ENCODE measurements around the gene SLC16A6. TPM values are rescaled to one million over a fixed set of nuclear protein-coding genes. Genes with fewer than 3 reads are reported as not detected.
A peak's percentile ranks its signal among the peaks of the same experiment; 100 is the strongest.
"Not testable (repeated sequence)": the region's sequence is repeated elsewhere in the genome, so short reads cannot be mapped to it uniquely, and the experiment has no call there.

Gene SLC16A6
- total RNA-seq, 2 experiments from 2014 or later, result 5.9 to 6.0 TPM

GRCh38 chr17:68288375-68288774 is 2.6 kb downstream of the SLC16A6 start:
- Mint-ChIP-seq H3K27me3 (no peaks in the 10 kb centered on the region), H3K27ac (peak overlapping the region; percentile 58)
- no peak for DNase-seq

GRCh38 chr17:68281965-68282364 is 9.0 kb downstream of the SLC16A6 start:
- not testable (repeated sequence) for DNase-seq, H3K27ac Mint-ChIP-seq, H3K4me3 Mint-ChIP-seq, H3K27me3 Mint-ChIP-seq, H3K9me3 Mint-ChIP-seq, H3K4me1 Mint-ChIP-seq
- H3K36me3 Mint-ChIP-seq, result peaks cover 38% of the 10 kb centered on the region

More at GRCh38 chr17:68288375-68288774, 2.6 kb downstream of the SLC16A6 start:
- Mint-ChIP-seq H3K36me3 (peaks cover 16% of the 10 kb centered on the region), H3K9me3 (no peaks in the 10 kb centered on the region), H3K4me1 (peaks cover 29% of the 10 kb centered on the region), H3K4me3 (no peak overlapping the region)

- Mint-ChIP-seq H3K4me1 (no peaks in the 10 kb centered on the region), H3K9me3 (no peaks in the 10 kb centered on the region), H3K27me3 (no peaks in the 10 kb centered on the region), H3K36me3 (peaks cover 48% of the 10 kb centered on the region), H3K4me3 (no peak overlapping the region), H3K27ac (no peak overlapping the region)
- DNase-seq, result no peak
Measured at GRCh38 chr17:68277807-68278206, 13.1 kb downstream of the SLC16A6 start.

GRCh38 chr17:68276339-68276738 is 14.6 kb downstream of the SLC16A6 start:
- not testable (repeated sequence) for H3K4me1 Mint-ChIP-seq, H3K27ac Mint-ChIP-seq, H3K4me3 Mint-ChIP-seq, H3K27me3 Mint-ChIP-seq, H3K9me3 Mint-ChIP-seq, DNase-seq
- H3K36me3 Mint-ChIP-seq, result peaks cover 44% of the 10 kb centered on the region

- Mint-ChIP-seq H3K4me3 (no peak overlapping the region), H3K9me3 (no peaks in the 10 kb centered on the region), H3K36me3 (peaks cover 37% of the 10 kb centered on the region), H3K27ac (peak overlapping the region; percentile 34), H3K27me3 (no peaks in the 10 kb centered on the region), H3K4me1 (no peaks in the 10 kb centered on the region)
- DNase-seq, result no peak
Measured at GRCh38 chr17:68273722-68274121, 17.2 kb downstream of the SLC16A6 start.

GRCh38 chr17:68265833-68266232 is 25.1 kb downstream of the SLC16A6 start:
- not testable (repeated sequence) for H3K9me3 Mint-ChIP-seq, H3K27ac Mint-ChIP-seq, H3K36me3 Mint-ChIP-seq, DNase-seq, H3K27me3 Mint-ChIP-seq, H3K4me3 Mint-ChIP-seq
- peaks cover 21% of the 10 kb centered on the region for H3K4me1 Mint-ChIP-seq

GRCh38 chr17:68263101-68263681 is 27.7 kb downstream of the SLC16A6 start:
- H3K36me3 Mint-ChIP-seq, result peaks cover 10% of the 10 kb centered on the region
- DNase-seq, H3K27ac Mint-ChIP-seq, H3K27me3 Mint-ChIP-seq, H3K9me3 Mint-ChIP-seq, H3K4me3 Mint-ChIP-seq: not testable (repeated sequence)
- peaks cover 37% of the 10 kb centered on the region for H3K4me1 Mint-ChIP-seq

- H3K4me3 Mint-ChIP-seq, result not testable (repeated sequence)
Measured at GRCh38 chr17:68262467-68262866, 28.5 kb downstream of the SLC16A6 start.

GRCh38 chr17:68260051-68260762 is 30.7 kb downstream of the SLC16A6 start:
- Mint-ChIP-seq H3K4me3 (peak overlapping the region; percentile 76), H3K4me1 (peaks cover 62% of the 10 kb centered on the region)

More at GRCh38 chr17:68262467-68262866, 28.5 kb downstream of the SLC16A6 start:
- peaks cover 43% of the 10 kb centered on the region for H3K4me1 Mint-ChIP-seq
- not testable (repeated sequence) for H3K27ac Mint-ChIP-seq, DNase-seq, H3K9me3 Mint-ChIP-seq, H3K27me3 Mint-ChIP-seq
- H3K36me3 Mint-ChIP-seq, result peaks cover 15% of the 10 kb centered on the region

GRCh38 chr17:68259648-68259951 is 31.3 kb downstream of the SLC16A6 start:
- peaks cover 40% of the 10 kb centered on the region for H3K36me3 Mint-ChIP-seq

More at GRCh38 chr17:68260051-68260762, 30.7 kb downstream of the SLC16A6 start:
- no peaks in the 10 kb centered on the region for H3K27me3 Mint-ChIP-seq
- H3K9me3 Mint-ChIP-seq, result no peaks in the 10 kb centered on the region
- peak overlapping the region; percentile 97 for H3K27ac Mint-ChIP-seq
- peaks cover 35% of the 10 kb centered on the region for H3K36me3 Mint-ChIP-seq
- no peak for DNase-seq

GRCh38 chr17:68258890-68259647 is 31.9 kb downstream of the SLC16A6 start:
- H3K27me3 Mint-ChIP-seq, H3K9me3 Mint-ChIP-seq: not testable (repeated sequence)
- Mint-ChIP-seq H3K4me3 (peak overlapping the region; percentile 76), H3K36me3 (peaks cover 44% of the 10 kb centered on the region), H3K27ac (peak overlapping the region; percentile 97), H3K4me1 (peaks cover 72% of the 10 kb centered on the region)
- peak; percentile 89 for DNase-seq

More at GRCh38 chr17:68259648-68259951, 31.3 kb downstream of the SLC16A6 start:
- DNase-seq, H3K9me3 Mint-ChIP-seq, H3K27me3 Mint-ChIP-seq: not testable (repeated sequence)
- Mint-ChIP-seq H3K4me1 (peaks cover 68% of the 10 kb centered on the region), H3K27ac (peak overlapping the region; percentile 97), H3K4me3 (peak overlapping the region; percentile 76)

GRCh38 chr17:68257934-68258333 is 33.0 kb downstream of the SLC16A6 start:
- H3K36me3 Mint-ChIP-seq, result peaks cover 56% of the 10 kb centered on the region
- peak overlapping the region; percentile 34 for H3K4me3 Mint-ChIP-seq
- no peaks in the 10 kb centered on the region for H3K27me3 Mint-ChIP-seq
- no peak for DNase-seq
- peaks cover 76% of the 10 kb centered on the region for H3K4me1 Mint-ChIP-seq
- H3K27ac Mint-ChIP-seq, result peak overlapping the region; percentile 93
- no peaks in the 10 kb centered on the region for H3K9me3 Mint-ChIP-seq

GRCh38 chr17:68256701-68257100 is 34.2 kb downstream of the SLC16A6 start:
- H3K36me3 Mint-ChIP-seq, result peaks cover 67% of the 10 kb centered on the region
- not testable (repeated sequence) for H3K9me3 Mint-ChIP-seq, H3K4me3 Mint-ChIP-seq, H3K27me3 Mint-ChIP-seq, DNase-seq
- peaks cover 77% of the 10 kb centered on the region for H3K4me1 Mint-ChIP-seq
- peak overlapping the region; percentile 93 for H3K27ac Mint-ChIP-seq

- no peak for DNase-seq
- H3K36me3 Mint-ChIP-seq, result peaks cover 68% of the 10 kb centered on the region
- H3K4me3 Mint-ChIP-seq, result no peak overlapping the region
Measured at GRCh38 chr17:68255731-68256538, 35.0 kb downstream of the SLC16A6 start.

GRCh38 chr17:68255151-68255550 is 35.8 kb downstream of the SLC16A6 start:
- DNase-seq, result no peak
- peak overlapping the region; percentile 93 for H3K27ac Mint-ChIP-seq
- H3K4me1 Mint-ChIP-seq, result peaks cover 81% of the 10 kb centered on the region

More at GRCh38 chr17:68255731-68256538, 35.0 kb downstream of the SLC16A6 start:
- Mint-ChIP-seq H3K4me1 (peaks cover 75% of the 10 kb centered on the region), H3K9me3 (no peaks in the 10 kb centered on the region), H3K27ac (peak overlapping the region; percentile 93), H3K27me3 (no peaks in the 10 kb centered on the region)

More at GRCh38 chr17:68255151-68255550, 35.8 kb downstream of the SLC16A6 start:
- Mint-ChIP-seq H3K9me3 (no peaks in the 10 kb centered on the region), H3K27me3 (no peaks in the 10 kb centered on the region), H3K4me3 (no peak overlapping the region), H3K36me3 (peaks cover 71% of the 10 kb centered on the region)
